ENCODE measurements around the gene TNS4.
"Not testable (repeated sequence)": the region's sequence is repeated elsewhere in the genome, so short reads cannot be mapped to it uniquely, and the experiment has no call there.

The TNS4 gene, protein sequence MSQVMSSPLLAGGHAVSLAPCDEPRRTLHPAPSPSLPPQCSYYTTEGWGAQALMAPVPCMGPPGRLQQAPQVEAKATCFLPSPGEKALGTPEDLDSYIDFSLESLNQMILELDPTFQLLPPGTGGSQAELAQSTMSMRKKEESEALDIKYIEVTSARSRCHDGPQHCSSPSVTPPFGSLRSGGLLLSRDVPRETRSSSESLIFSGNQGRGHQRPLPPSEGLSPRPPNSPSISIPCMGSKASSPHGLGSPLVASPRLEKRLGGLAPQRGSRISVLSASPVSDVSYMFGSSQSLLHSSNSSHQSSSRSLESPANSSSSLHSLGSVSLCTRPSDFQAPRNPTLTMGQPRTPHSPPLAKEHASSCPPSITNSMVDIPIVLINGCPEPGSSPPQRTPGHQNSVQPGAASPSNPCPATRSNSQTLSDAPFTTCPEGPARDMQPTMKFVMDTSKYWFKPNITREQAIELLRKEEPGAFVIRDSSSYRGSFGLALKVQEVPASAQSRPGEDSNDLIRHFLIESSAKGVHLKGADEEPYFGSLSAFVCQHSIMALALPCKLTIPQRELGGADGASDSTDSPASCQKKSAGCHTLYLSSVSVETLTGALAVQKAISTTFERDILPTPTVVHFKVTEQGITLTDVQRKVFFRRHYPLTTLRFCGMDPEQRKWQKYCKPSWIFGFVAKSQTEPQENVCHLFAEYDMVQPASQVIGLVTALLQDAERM

DNA sequence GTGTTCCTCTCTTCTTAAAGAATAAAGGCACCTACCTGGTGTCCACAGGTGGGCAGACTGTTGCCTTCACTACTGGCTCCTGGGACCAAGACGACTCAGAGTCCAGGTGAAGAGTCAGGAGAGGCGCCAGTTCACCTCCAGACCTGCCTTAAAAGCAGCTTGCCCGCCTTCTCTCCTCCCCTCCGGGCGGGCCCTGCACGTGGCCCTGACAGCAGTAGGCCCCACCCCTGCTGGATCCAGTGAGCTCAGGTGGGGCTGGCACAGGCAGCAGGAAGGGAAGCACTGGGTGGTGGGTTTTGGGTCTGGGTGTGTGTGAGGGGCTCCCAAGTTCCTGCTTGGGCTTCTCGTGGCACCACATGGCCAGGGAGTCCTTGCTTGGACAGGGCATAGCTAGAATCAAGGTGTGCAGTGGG is at the start of gene TNS4:
TSS of gene TNS4 (minus strand) at position 125 of the 413 bp plus-strand sequence. CDS start 5,198 bp downstream, outside the sequence.
- no peak for DNase-seq (ENCODE audit: low spot score)

DNA sequence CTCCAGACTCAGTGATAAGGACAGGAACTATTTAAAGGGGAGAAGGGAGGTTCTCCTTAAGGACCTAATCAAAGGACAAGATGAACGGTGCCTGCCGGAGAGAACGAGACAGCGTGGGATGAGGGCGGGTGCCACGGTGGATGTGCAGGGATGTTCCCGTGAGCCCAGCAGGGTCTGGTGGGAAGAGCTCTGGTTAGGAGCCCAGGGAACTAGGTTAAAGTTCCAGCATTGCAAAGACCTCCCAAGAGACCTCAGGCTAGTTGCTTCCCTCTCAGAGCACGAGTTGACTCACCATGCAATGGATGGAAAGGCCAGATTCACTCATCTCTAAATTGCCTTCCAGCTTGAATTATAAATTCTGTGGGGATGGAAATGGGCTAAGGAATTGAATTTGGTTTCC is 49.2 kb upstream of the TNS4 start:
- DNase-seq (ENCODE audit: low spot score) = peak; percentile 37

DNA sequence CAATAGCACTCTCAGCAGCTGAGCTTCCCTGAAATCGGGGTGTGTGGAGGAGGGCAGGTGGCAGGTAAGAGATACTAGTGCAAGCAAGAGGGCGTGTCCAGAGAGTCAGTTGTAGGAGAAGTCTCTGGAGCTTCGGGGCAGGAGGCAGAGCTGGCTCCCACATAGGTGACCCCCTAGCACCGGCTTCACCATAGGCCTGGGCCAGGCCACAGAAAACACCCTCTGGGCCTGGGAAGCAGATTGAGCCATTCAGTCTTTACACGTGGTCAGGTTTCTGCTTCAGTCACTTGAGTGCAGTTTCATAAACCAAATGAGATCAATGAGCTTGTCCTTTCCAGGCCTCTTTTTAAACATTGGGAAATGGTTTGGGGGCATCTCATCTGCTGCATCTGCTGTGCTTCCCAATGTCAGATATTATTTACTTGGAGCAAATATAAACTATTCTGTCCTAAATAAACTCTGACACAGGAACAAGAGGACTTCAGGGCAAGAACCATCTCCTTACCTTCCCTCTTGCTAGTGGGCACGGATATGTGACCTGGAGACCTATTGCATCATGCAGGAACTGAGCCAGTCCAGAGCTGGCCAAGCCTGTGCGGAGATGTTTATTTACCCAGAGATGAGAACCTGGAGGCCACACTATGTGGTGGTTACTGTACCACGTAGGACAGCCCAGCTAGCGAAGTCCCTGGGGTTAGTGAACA is 47.7 kb upstream of the TNS4 start:
- peak; percentile 28 for DNase-seq (ENCODE audit: low spot score)

- peak; percentile 50 for DNase-seq (ENCODE audit: low spot score)
Measured at GRCh38 chr17:40548491-40548981, 47.1 kb upstream of the TNS4 start.

GRCh38 chr17:40547785-40548478 is 46.5 kb upstream of the TNS4 start:
- DNase-seq (ENCODE audit: low spot score) = no peak

- DNase-seq (ENCODE audit: low spot score) = peak; percentile 67
Measured at GRCh38 chr17:40547079-40547784, 45.8 kb upstream of the TNS4 start.

DNA sequence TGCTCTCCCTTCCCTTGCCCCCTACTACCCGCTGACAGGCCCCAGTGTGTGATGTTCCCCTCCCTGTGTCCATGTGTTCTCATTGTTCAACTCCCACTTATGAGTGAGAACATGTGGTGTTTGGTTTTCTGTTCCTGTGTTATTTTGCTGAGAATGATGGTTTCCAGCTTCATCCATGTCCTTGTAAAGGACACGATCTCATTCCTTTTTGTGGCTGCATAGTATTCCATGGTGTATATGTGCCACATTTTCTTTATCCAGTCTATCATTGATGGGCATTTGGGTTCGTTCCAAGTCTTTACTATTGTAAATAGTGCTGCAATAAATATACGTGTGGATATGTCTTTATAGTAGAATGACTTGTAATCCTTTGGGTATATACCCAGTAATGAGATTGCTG is 45.1 kb upstream of the TNS4 start:
- not testable (repeated sequence) for DNase-seq (ENCODE audit: low spot score)

- DNase-seq (ENCODE audit: low spot score) = peak; percentile 42
Measured at GRCh38 chr17:40545660-40546059, 44.2 kb upstream of the TNS4 start.

DNA sequence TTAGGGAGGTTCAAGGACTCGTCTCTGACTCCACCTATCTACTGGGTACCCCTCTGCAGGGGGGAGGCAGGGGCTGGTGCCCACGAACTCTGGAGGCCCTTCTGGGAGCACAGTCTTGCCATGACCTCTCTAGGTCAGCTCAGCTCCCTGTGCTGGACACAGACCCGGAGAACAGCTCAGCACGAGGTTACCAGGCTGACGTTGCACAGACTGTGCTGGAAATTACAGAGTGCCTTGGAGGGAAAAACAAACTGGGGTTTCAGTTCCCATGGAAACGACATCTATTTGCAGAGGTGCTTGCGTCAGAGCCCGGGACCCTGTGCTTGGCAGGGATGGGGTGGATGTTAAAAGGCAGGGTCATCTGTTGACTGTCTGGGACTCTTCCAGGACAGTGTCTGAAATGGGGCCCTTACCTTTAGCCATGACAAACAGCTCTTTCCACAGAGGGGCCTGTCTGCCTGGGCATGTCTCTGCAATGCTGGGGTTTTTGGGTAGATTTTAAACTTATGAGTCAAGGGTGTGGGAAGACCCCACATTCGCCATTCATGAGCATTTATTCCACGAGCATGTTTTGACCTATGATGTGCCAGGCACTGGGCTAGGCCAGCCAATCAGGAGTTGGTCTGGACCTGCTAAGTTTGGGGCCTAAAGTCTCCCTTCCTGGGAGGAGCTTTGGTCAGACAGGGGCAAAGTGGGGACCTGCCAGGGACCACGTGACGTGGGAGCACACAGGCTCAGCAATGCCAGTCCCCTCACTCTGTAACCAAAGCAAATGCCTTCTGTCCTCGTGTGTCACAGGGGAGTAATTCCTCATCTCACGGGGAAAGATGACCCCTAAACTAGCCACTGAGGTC is 41.4 kb upstream of the TNS4 start:
- peak; percentile 84 for DNase-seq (ENCODE audit: low spot score)

- DNase-seq (ENCODE audit: low spot score) = no peak
Measured at GRCh38 chr17:40541873-40542557, 40.6 kb upstream of the TNS4 start.

DNA sequence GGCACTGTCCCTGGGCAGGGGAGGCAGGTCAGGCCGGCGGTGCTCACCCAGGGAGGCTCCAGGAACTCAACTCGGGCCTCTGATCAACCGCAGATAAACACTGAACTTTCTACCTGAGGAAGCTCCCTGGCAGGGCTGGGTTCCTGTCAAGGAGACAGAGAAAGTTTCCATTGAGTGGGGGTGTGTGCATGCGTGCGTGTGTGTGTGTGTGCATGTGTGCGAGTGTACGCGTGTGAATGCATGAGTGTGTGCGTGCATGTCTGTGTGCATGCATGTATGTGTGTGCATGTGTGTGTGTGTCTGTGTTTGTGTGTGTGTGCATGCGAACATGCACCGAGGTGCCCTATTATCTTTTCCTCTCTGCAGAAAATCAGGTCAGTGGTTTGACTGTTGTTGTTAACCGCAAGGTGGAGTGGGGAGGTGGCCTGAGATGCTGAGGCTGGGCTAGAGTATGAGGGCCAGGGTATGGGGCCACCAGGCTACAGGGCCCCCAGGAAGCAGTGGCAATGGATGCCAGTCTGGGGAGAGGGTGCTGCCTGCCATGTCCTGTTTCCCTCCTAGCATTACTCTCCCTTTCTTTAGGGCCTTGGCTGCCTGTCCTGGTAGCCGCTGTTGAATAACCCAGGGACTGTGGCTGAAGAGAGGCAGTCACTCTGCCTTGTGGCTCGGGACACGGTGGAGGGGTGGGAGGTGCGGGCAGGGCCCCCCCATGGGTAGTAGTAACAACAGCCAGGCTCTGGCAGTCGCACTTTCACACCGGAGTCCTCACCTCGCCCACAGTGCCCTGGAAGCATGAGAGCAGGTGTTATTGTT is 39.8 kb upstream of the TNS4 start:
- no peak for DNase-seq (ENCODE audit: low spot score)

GRCh38 chr17:40540448-40540847 is 39.0 kb upstream of the TNS4 start:
- no peak for DNase-seq (ENCODE audit: low spot score)

DNA sequence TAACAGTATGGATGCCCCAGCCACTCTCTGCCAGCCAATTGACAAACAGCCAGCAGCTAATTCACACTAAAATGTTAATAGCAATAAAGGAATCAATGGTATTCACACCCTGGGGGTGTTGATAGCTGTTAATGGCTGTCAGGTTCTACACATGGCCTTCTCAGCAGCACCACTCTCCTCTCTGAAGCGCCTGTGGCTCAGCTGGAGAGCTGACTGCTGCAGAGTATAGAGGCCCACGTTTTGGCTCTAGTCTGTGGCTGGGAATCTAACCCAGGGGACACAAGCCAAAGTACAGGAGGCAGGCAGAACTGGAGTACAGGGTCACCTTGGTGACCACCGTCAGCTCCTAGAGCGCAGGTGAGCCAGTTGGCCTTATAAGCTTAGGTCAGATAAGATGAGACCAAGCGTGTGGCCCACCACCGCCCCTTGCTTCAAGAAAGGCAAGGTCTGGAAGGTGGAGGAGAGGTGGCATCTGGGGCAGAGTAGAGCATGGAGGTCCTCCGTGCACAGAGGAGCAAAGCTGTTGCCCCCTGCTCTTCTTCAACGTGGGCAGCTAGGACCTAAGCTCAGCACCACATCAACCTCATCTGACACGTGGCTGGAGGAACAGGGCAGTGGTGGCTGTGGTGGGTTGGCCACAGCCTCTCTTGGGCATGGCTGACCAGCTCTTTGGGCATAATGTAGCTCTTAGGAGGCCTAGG is 38.4 kb upstream of the TNS4 start:
- DNase-seq (ENCODE audit: low spot score) = no peak

- no peak for DNase-seq (ENCODE audit: low spot score)
Measured at GRCh38 chr17:40538936-40539705, 37.7 kb upstream of the TNS4 start.

DNA sequence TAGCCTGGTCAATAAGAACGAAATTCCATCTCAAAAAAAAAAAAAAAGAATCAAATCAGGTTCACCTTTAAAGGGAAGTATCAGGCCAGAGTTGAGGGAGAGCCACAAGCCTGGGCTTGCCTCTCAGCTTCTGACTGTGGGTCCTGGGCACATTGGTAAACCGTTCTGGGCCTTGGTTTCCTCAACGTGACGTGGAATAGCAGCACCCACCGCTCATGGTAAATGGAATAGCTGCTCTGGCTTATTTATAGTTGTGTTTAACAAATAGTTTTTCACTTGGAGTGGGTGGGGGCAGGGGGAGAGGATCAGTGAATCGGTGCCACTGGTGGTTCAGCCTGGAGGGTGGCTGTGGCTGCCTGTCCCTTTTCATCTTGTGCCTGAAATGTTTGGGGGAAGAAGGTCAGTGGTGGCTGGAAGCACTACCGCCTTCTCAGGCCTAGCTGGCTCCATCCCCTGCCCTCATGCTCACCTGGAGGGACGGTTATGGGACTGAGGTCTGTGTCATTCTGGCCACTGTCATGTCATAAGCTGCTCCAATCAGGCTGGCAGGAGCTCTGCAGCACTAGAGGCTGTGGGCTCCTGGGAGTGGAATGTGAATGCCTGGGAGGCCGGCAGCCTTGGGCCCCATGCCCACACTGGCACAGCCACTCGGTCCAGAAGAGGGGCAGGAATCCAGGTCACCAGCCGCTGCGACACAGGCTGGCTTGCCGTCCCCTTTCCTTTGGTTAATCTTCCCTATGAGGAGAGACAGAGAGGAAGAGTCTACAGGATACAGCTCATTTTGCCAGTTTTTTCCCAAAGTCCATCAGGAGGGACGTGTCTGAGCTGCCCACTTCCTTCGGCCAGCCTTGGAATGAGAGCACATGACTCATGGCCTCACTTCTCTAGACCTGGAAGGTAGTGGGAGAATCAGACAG is 36.9 kb upstream of the TNS4 start:
- DNase-seq (ENCODE audit: low spot score) = no peak
